HepG2 (cell line): ENCODE data around the gene CUEDC2. TPM values are rescaled to one million over a fixed set of nuclear protein-coding genes. Genes with fewer than 3 reads are reported as not detected.
A peak's percentile ranks its signal among the peaks of the same experiment; 100 is the strongest.

Experiments used
- AGO1 ChIP-seq: fragments of 200-400 bp; formaldehyde crosslinking; IDR thresholded peaks from 2 replicates; pipeline ENCODE4 v1.6.1; 2017; ENCODE audit warnings: mild to moderate bottlenecking, low read depth, low read length, moderate library complexity; ENCODE audit not compliant: poor library complexity, severe bottlenecking
- CBX5 ChIP-seq: sonication (generic); formaldehyde crosslinking; IDR thresholded peaks from 2 replicates; pipeline ENCODE4 v1.4.0; 2020; ENCODE audit warnings: missing genetic modification reagents, borderline replicate concordance
- EED ChIP-seq: sonication (generic); formaldehyde crosslinking; IDR thresholded peaks from 2 replicates; pipeline ENCODE4 v1.5.0; 2020; ENCODE audit warnings: mild to moderate bottlenecking, missing genetic modification reagents
- FOXP1 ChIP-seq, 2 experiments: fragments of 450-650 bp in 1 of 2; IDR thresholded peaks; 2 replicates each; pipeline ENCODE4 v1.6.1; 2017 to 2018; ENCODE audit warnings: antibody characterized with exemption in 1 of 2
- HHEX ChIP-seq: IDR thresholded peaks from 2 replicates; pipeline ENCODE4 v1.6.1; 2016; ENCODE audit warnings: control low read depth
- KAT2B ChIP-seq: fragments of 150-350 bp; IDR thresholded peaks from 2 replicates; pipeline ENCODE4 v1.6.1; 2014; ENCODE audit warnings: low read depth, low read length, borderline replicate concordance
- KDM3A ChIP-seq: IDR thresholded peaks from 2 replicates; pipeline ENCODE4 v1.6.1; 2018; ENCODE audit warnings: low read depth, missing compliant biosample characterization
- LCORL ChIP-seq, 2 experiments: fragments of 450-650 bp in 1 of 2; sonication (generic) in 1 of 2; formaldehyde crosslinking in 1 of 2; IDR thresholded peaks; 2 replicates each; pipeline versions ENCODE4 v1.5.0 to v1.6.1; 2017 to 2020; ENCODE audit warnings: antibody characterized with exemption in 1 of 2, missing genetic modification reagents in 1 of 2
- MZF1 ChIP-seq: sonication (generic); formaldehyde crosslinking; IDR thresholded peaks from 2 replicates; pipeline ENCODE4 v1.8.1; 2023; ENCODE audit warnings: mild to moderate bottlenecking, missing genetic modification reagents, borderline replicate concordance
- NPAS2 ChIP-seq: sonication (generic); formaldehyde crosslinking; IDR thresholded peaks from 2 replicates; pipeline ENCODE4 v1.8.0; 2022; ENCODE audit warnings: mild to moderate bottlenecking, missing genetic modification reagents, borderline replicate concordance
- NR1H2 ChIP-seq: sonication (generic); formaldehyde crosslinking; IDR thresholded peaks from 2 replicates; pipeline ENCODE4 v1.8.1; 2022; ENCODE audit warnings: low read depth, missing genetic modification reagents, borderline replicate concordance
- PAX8 ChIP-seq: sonication (generic); formaldehyde crosslinking; IDR thresholded peaks from 2 replicates; pipeline ENCODE4 v1.8.0; 2022; ENCODE audit warnings: mild to moderate bottlenecking, missing genetic modification reagents, borderline replicate concordance
- SMARCE1 ChIP-seq: fragments of 450-650 bp; IDR thresholded peaks from 2 replicates; pipeline ENCODE4 v1.6.1; 2017; ENCODE audit warnings: borderline replicate concordance
- SNRNP70 ChIP-seq: fragments of 200-400 bp; formaldehyde crosslinking; IDR thresholded peaks from 2 replicates; pipeline ENCODE4 v1.6.1; 2017; ENCODE audit warnings: mild to moderate bottlenecking, low read depth, low read length, moderate library complexity
- SP4 ChIP-seq: sonication (generic); formaldehyde crosslinking; IDR thresholded peaks from 2 replicates; pipeline ENCODE4 v1.8.1; 2023; ENCODE audit warnings: mild to moderate bottlenecking, missing genetic modification reagents
- TAF15 ChIP-seq: fragments of 200-400 bp; formaldehyde crosslinking; IDR thresholded peaks from one replicate; pipeline ENCODE4 v1.6.1; 2018; ENCODE audit warnings: mild to moderate bottlenecking, low read depth, low read length; ENCODE audit not compliant: poor library complexity, severe bottlenecking
- ZFP37 ChIP-seq: sonication (generic); formaldehyde crosslinking; IDR thresholded peaks from 2 replicates; pipeline ENCODE4 v1.4.0; 2020; ENCODE audit warnings: missing genetic modification reagents, borderline replicate concordance
- ZFP82 ChIP-seq: sonication (generic); formaldehyde crosslinking; IDR thresholded peaks from 2 replicates; pipeline ENCODE4 v1.5.1; 2020; ENCODE audit warnings: mild to moderate bottlenecking, missing genetic modification reagents, borderline replicate concordance
- ZNF10 ChIP-seq: sonication (generic); formaldehyde crosslinking; IDR thresholded peaks from 2 replicates; pipeline ENCODE4 v1.4.0; 2020; ENCODE audit warnings: mild to moderate bottlenecking, low read depth, missing genetic modification reagents, borderline replicate concordance
- ZNF234 ChIP-seq: sonication (generic); formaldehyde crosslinking; conservative IDR thresholded peaks from 2 replicates; pipeline ENCODE4 v1.5.1; 2020; ENCODE audit warnings: mild to moderate bottlenecking, missing genetic modification reagents
- ZNF260 ChIP-seq: sonication (generic); formaldehyde crosslinking; IDR thresholded peaks from 2 replicates; pipeline ENCODE4 v1.4.0; 2020; ENCODE audit warnings: missing genetic modification reagents, low read depth, mild to moderate bottlenecking, borderline replicate concordance
- ZNF367 ChIP-seq: sonication (generic); formaldehyde crosslinking; IDR thresholded peaks from 2 replicates; pipeline ENCODE4 v1.4.0; 2020; ENCODE audit warnings: missing genetic modification reagents, borderline replicate concordance
- polyA plus RNA-seq, 8 experiments: library from polyadenylated mRNA; depleted of rRNA in 3 of 8; stranded (reverse) in 7 of 8; unstranded in 1 of 8; fragments of >200 nt; fragmentation: Illumina TruSeq in 4 of 8; extraction: Trizol in 4 of 8; gene quantifications; 2 replicates each; pipeline versions ENCODE4 v1.2.1 to v1.2.3, GENCODE V29; 2011 to 2016; ENCODE audit warnings: low read depth in 4 of 8, missing spikeins in 1 of 8, mixed read lengths in 1 of 8; ENCODE audit not compliant: insufficient read depth in 1 of 8
- total RNA-seq, 5 experiments: library from RNA; depleted of rRNA; stranded (reverse); fragments of >200 nt; fragmentation: Illumina TruSeq; extraction: Trizol; gene quantifications; 2 replicates each; pipeline ENCODE4 v1.2.3, GENCODE V29; 2016; ENCODE audit warnings: low read depth in 1 of 5
- TF ChIP-seq, protein P1 (sequence below): sonication (generic); formaldehyde crosslinking; IDR thresholded peaks from 2 replicates; pipeline ENCODE4 v1.8.0; 2022; ENCODE audit warnings: mild to moderate bottlenecking, missing genetic modification reagents, borderline replicate concordance
- TF ChIP-seq, protein P2 (sequence below): sonication (generic); formaldehyde crosslinking; IDR thresholded peaks from 2 replicates; pipeline ENCODE4 v1.4.0; 2020; ENCODE audit warnings: missing genetic modification reagents, mild to moderate bottlenecking, borderline replicate concordance
- TF ChIP-seq, protein P3 (sequence below): sonication (generic); formaldehyde crosslinking; IDR thresholded peaks from 2 replicates; pipeline ENCODE4 v1.8.0; 2022; ENCODE audit warnings: mild to moderate bottlenecking, missing genetic modification reagents; ENCODE audit not compliant: insufficient replicate concordance

Gene CUEDC2
- total and polyA plus RNA-seq, 2 of the 13 experiments (the other 11 are each of a cell fraction or from before 2014, with no cell fraction given), result 13.1 to 18.4 TPM

GRCh38 chr10:102419269-102420180 lies 12.8 kb downstream of the CUEDC2 start (continued):
- TF ChIP-seq KAT2B (no peak), HHEX (no peak), SP4 (no peak), ZNF10 (CRISPR knock-in tag) (no peak), NR1H2 (no peak), ZFP82 (peak; percentile 94), MZF1 (CRISPR knock-in tag) (no peak), ZNF234 (CRISPR knock-in tag) (no peak), EED (CRISPR knock-in tag) (no peak), SMARCE1 (no peak), PAX8 (CRISPR knock-in tag) (no peak), NPAS2 (CRISPR knock-in tag) (no peak), KDM3A (CRISPR knock-in tag) (no peak; the same call in 1 of the 2 replicates), FOXP1 (IDR thresholded peaks at IDR 0.05) (no peak), FOXP1 (CRISPR knock-in tag; IDR thresholded peaks at IDR 0.05) (no peak), LCORL (IDR thresholded peaks at IDR 0.05) (no peak), LCORL (CRISPR knock-in tag; IDR thresholded peaks at IDR 0.05) (no peak), ZFP37 (peak; percentile 92; the same call in 1 of the 2 replicates), TAF15 (no peak), SNRNP70 (no peak), ZNF260 (CRISPR knock-in tag) (no peak), AGO1 (no peak), CBX5 (no peak), ZNF367 (CRISPR knock-in tag) (peak; percentile 75; the same call in 1 of the 2 replicates)
- TF ChIP-seq, protein P1, sequence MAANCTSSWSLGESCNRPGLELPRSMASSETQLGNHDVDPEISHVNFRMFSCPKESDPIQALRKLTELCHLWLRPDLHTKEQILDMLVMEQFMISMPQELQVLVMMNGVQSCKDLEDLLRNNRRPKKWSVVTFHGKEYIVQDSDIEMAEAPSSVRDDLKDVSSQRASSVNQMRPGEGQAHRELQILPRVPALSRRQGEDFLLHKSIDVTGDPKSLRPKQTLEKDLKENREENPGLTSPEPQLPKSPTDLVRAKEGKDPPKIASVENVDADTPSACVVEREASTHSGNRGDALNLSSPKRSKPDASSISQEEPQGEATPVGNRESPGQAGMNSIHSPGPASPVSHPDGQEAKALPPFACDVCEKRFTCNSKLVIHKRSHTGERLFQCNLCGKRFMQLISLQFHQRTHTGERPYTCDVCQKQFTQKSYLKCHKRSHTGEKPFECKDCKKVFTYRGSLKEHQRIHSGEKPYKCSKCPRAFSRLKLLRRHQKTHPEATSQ (CRISPR knock-in tag), result no peak
- TF ChIP-seq, protein P2, sequence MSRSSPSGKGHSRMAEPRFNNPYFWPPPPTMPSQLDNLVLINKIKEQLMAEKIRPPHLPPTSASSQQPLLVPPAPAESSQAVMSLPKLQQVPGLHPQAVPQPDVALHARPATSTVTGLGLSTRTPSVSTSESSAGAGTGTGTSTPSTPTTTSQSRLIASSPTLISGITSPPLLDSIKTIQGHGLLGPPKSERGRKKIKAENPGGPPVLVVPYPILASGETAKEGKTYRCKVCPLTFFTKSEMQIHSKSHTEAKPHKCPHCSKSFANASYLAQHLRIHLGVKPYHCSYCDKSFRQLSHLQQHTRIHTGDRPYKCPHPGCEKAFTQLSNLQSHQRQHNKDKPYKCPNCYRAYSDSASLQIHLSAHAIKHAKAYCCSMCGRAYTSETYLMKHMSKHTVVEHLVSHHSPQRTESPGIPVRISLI, result no peak
- TF ChIP-seq, protein P3, sequence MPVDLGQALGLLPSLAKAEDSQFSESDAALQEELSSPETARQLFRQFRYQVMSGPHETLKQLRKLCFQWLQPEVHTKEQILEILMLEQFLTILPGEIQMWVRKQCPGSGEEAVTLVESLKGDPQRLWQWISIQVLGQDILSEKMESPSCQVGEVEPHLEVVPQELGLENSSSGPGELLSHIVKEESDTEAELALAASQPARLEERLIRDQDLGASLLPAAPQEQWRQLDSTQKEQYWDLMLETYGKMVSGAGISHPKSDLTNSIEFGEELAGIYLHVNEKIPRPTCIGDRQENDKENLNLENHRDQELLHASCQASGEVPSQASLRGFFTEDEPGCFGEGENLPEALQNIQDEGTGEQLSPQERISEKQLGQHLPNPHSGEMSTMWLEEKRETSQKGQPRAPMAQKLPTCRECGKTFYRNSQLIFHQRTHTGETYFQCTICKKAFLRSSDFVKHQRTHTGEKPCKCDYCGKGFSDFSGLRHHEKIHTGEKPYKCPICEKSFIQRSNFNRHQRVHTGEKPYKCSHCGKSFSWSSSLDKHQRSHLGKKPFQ (CRISPR knock-in tag), result no peak
